AG20443 (cell line): ENCODE data around the gene EPHA6.
"Not testable (repeated sequence)": the region's sequence is repeated elsewhere in the genome, so short reads cannot be mapped to it uniquely, and the experiment has no call there.

Experiments used
- DNase-seq: peaks from one replicate; pipeline ENCODE4 v3.0.0; 2012; ENCODE audit warnings: low spot score, mixed read lengths

The EPHA6 gene

GRCh38 chr3:97025612-97026011 lies 211.2 kb downstream of the EPHA6 start:
- DNase-seq: not testable (repeated sequence)

DNA sequence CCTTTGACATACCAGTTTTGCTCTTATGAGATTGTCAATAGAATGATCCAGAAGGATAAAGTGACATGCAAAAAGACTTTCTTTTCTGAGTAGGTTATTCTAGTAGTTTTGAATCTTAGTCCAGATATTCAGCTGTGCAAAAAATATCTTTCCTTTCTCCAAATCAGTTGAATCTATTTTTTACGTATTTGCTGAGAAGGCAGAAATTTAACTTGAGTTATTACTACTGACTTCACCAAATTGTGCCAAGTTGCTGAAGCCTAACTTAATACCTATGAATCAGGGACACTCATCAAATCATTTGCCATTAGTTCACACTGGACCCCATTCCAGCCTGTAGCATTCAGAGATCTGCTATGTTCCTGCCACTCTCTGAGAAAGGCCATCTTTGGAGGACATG lies 215.6 kb downstream of the EPHA6 start:
- no peak for DNase-seq

DNA sequence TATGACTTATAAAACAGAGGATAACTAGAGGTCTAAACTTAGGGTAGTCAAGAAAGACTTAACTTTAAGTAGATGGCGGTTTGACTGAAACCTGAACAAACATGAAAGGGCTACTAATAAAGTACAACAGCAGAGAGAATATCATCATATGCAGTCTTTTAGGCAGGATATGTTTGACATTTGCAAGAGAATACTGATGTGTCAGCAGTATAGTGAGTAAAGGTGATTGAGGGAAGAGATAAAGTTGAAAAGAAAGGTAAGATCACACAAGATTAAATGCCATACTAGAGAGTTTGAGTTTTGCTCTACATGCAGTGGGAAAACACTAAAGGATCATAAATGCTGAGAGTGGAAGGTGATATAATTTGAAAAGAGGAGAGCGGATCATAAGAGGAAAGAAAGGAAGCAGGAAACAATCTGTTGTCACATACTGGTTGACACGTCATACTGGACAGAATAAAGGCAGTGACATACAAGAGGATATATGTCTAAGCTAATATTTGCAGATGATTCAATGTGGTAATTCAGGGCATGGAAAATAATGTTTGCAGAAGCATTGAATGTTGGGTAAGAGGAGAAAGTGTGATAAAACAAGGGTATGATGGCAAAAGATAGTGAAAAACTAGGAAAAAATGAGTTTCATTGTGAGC lies 223.0 kb downstream of the EPHA6 start:
- DNase-seq: no peak

DNA sequence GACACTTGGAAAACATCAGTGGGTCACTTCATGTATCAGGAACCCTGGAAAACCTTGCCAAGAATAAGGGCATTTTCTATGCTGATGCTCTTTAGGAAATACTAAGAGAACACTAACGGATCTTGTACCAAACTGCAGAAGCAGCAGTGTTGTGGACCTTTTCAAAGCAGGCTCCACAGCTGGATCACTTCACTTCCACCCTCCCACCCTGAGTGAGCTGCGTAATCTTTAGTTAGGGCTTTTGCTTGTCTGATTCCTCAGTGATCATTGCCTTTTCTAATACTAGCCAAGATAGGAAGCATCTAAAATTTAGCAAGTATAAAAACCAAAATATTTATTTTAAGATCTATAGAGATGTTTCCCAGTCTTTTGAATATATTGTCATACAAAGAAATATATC lies 229.0 kb downstream of the EPHA6 start:
- DNase-seq: no peak

DNA sequence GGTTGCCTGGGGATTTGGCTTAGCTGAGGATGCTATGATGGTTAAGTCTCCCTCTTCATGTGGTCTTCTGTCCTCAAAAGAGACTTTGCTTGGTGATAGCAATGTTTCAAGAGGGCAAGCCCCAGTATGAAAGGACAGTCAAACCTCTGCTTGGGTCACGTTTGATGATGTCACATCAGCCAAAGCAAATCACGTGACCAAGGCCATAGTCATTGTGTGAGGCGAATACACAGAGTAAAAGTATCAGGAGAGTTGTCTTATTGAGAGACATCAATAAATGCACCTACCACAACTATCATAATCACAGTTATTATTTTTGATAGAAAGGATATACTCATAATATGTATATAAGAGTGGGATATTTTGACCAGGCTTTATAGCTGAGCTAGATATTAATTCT lies 243.0 kb downstream of the EPHA6 start:
- DNase-seq: no peak

GRCh38 chr3:97059168-97059567 lies 244.8 kb downstream of the EPHA6 start:
- DNase-seq: no peak

GRCh38 chr3:97066531-97066930 lies 252.1 kb downstream of the EPHA6 start:
- DNase-seq: no peak

DNA sequence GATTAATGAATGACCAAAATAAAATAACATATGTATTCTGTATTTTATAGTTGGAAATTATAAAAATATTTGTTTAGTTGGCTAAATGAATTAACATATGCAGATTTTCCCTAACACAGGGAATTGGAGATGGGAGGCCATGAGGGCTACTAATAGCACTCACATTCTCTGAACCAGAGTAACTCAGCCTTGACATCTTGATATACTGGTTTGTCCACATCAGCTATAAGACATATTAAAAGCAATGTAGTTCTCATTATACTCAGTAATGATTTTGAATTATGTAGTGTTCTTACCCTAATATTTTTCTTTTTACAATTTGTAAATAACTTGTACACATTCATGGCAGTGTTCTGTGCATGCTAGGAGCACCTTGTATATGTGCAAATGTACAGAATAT lies 255.9 kb downstream of the EPHA6 start:
- DNase-seq: no peak

DNA sequence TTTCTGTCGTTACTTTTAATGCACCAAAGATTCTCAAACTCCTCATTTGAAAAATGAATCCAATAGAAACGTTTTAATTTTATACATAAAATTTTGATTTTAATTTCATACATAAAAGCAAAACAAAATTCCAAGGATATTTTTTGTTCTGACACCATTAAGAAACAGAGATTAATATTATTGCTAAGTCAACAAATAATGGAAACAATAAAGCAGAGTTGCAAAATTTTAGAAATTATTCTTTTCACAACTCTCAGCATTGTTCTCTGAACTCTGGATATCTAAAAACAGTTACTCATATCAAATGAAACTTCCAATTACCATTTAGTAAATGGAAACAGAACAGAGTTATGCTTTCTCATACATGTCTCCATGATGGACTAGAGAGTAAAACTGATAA lies 260.2 kb downstream of the EPHA6 start:
- DNase-seq: no peak

GRCh38 chr3:97076673-97077072 lies 262.3 kb downstream of the EPHA6 start:
- no peak for DNase-seq

DNA sequence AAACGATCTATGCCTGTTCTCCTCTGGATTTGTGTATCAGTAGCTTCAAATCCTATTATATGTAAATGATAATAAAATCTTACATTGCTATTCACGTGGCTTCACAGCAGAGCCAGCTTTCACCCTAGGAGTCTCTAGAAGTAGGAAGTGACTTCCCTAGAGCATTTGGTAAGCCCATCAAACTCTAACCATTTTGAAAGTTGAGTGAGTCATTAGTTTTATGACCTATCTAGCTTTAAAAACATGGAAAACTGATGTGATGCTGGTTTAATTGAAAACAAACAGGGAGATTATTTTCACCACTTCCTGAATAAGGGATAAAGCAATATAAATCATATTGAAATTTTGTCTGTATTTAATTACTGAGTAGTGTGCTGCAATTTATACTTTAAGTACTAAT lies 275.2 kb downstream of the EPHA6 start:
- DNase-seq: no peak

DNA sequence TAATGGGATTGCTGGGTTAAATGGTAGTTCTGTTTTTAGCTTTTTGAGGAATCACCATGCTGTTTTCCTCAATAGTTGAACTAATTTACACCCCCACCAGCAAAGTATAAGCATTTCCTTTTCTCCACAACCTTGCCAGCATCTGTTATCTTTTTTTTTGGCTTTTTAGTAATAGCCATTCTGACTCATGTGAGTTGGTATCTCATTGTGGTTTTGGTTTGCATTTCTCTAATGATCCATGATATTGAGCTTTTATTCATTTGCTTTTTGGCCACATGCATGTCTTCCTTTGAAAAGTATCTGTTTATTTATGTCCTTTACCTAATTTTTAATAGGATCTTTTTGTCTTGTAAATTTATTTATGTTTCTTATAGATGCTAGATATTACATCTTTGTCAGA lies 288.2 kb downstream of the EPHA6 start:
- DNase-seq: no peak

DNA sequence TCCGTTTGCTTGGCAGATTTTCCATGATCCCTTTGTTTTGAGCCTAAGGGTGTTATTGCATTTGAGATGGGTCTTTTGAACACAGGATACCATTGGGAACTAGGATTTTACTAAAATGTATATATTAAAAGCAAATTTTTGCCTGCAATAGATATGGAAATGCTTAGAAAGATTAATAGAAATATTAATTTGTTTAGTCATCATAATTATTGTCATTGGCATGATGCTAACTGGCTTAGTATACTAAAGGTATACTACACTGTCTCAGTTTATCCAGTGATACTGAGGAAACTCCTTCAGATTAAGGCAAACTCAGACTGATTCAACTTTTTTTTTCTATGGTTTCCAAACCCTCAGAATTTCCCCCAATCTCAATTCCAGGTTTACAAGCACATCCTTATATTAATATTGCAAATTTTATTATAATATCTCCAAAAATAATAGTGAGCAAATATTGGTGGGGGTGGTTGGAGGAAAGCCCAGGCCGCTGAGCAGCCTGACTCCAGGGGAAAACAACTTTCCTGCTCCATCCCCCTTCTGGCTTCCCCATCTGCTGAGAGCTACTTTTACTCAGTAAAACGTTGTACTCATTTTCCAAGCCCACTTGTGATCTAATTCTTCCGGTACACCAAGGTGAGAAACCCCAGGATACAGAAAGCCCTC lies 291.7 kb downstream of the EPHA6 start:
- no peak for DNase-seq

DNA sequence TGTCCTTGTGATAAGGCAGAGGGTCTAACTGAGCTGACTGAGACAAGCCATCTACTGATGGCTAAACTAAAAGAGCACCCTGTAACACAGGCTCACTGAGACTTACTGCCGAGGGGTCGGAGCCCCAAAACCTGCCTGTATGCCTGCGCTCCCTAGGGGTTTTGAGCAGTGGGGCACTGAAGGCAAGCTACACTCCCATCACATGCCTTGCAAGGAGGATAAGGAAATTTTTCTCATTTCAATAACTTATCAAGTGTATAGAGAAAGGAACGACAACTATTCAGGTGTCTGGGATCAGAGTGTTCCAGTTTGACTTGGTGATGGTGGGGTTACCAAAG lies 292.2 kb downstream of the EPHA6 start:
- no peak for DNase-seq

GRCh38 chr3:97108136-97108535 lies 293.7 kb downstream of the EPHA6 start:
- no peak for DNase-seq

DNA sequence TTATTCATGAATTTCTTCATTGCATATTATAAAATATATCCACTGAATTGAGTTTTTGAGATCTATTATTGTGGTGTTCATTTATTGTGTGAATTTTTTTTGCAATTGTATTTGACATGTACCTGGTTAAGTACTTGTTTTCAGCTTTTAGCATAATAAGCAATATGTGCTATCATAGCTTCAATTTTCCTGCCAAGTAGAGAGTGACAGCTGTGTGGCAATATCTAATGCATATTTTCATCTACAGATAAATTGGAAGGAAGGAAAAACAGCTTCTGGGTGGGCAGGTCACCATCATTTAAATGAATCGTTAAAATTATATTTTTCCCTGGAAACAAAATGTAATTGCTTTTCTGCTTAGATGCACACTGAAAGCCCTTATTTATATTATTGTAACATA lies 296.9 kb downstream of the EPHA6 start:
- DNase-seq: no peak

DNA sequence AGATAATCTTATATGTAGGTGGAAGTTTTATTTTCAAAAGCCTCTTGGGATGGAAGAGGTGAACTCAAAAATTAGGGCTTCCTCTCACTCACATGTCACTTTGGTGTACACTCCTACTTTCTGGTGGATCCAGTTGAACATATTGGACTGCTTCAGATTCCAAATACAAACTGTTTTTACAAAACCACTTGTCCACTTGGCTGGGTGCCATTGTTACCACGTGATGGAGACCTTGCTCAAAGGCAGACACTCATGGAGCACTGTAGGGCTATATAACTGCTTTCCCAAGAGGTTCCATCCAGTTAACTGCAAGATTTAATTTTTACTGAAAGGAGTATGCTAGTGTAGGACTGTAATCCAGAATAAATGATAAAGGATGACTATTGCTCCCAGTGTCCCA lies 307.0 kb downstream of the EPHA6 start:
- no peak for DNase-seq

DNA sequence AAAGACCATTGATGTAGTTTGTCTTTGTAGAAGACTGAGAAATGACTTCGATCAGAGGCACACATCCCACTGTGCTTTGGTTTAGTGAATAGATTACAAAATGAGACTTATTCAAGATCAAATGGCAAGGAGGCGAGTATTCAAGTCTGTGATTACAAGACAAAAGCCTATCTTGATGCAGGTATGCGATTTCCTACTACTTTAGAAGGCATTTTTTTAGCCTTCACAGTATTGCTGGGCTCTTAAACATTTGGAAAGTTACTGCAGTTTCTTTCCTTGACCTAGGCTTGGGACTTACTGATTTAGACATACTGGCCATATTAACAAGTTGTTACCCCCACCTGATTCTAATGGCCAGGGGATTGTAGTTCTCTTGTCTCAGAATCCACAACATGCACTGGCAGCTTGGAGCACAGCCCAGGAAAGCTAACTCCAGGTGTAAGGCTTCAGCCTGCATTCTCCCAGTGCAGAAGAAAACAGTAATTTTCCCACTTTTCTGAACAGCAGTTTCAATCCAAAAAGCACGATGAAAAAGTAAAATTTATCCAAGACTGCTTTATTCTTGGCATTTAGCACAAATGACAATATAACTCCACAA lies 311.6 kb downstream of the EPHA6 start:
- no peak for DNase-seq

GRCh38 chr3:97131476-97131875 lies 317.1 kb downstream of the EPHA6 start:
- DNase-seq: no peak

- no peak for DNase-seq
Measured at GRCh38 chr3:97138914-97139541, 324.6 kb downstream of the EPHA6 start.

DNA sequence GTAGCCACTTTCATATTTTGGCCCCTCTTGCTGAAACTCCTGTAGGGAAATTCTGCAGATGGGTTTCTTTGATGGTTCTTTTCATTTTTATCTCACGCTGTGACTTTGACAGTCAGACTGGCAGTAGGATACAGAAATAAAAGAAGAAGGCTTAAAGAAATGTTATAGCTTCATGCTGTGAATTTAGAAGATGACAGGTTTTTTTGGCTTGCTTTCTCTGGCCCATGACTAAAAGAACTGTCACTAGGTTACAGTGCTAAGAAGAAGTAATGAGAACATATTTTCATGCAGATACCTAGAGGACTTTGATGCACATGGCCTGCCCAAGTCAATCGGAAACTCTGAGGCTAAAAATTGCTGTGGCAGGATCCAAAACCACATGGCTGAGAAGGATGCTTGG lies 334.5 kb downstream of the EPHA6 start:
- DNase-seq: no peak

GRCh38 chr3:97161169-97161568 lies 346.8 kb downstream of the EPHA6 start:
- no peak for DNase-seq

- no peak for DNase-seq
Measured at GRCh38 chr3:97177242-97177641, 362.8 kb downstream of the EPHA6 start.
